Small intestine (tissue), 7 donors: ENCODE data around the gene ATG9B. TPM values are rescaled to one million over a fixed set of nuclear protein-coding genes. Genes with fewer than 3 reads are reported as not detected.
"Not testable (repeated sequence)": the region's sequence is repeated elsewhere in the genome, so short reads cannot be mapped to it uniquely, and the experiment has no call there.

ENCODE experiments used
- DNase-seq, 2 donors: peaks; one replicate each; pipeline versions ENCODE4 v3.0.0 to v3.0.0-alpha.2; 2013
- FAIRE-seq: peaks from 2 replicates; lab custom pipeline; 2012; peaks lifted over from hg19 to GRCh38; lab: Jason Lieb, UNC
- H3K27ac ChIP-seq, 3 donors: one replicate each; pipeline ENCODE4 v1.5.1; 2013; ENCODE audit warnings: low read length in 2 of 3, mild to moderate bottlenecking in 2 of 3, control low read depth in 1 of 3, inconsistent platforms in 1 of 3, low read depth in 1 of 3, moderate library complexity in 1 of 3
- H3K27me3 ChIP-seq, 3 donors: one replicate each; pipeline ENCODE4 v1.6.1; 2013; ENCODE audit warnings: low read length in 3 of 3, inconsistent platforms in 1 of 3; ENCODE audit not compliant: control insufficient read depth in 3 of 3, insufficient read depth in 3 of 3
- H3K36me3 ChIP-seq, 3 donors: one replicate each; pipeline ENCODE4 v1.6.1; 2013; ENCODE audit warnings: low read length in 3 of 3, inconsistent platforms in 1 of 3, low read depth in 1 of 3, mild to moderate bottlenecking in 1 of 3, moderate library complexity in 1 of 3; ENCODE audit not compliant: control insufficient read depth in 3 of 3, insufficient read depth in 2 of 3
- H3K4me1 ChIP-seq, 3 donors: one replicate each; pipeline ENCODE4 v1.6.1; 2013; ENCODE audit warnings: low read length in 2 of 3, inconsistent platforms in 1 of 3, low read depth in 1 of 3, mild to moderate bottlenecking in 1 of 3, moderate library complexity in 1 of 3; ENCODE audit not compliant: control insufficient read depth in 3 of 3, insufficient read depth in 2 of 3
- H3K4me3 ChIP-seq, 3 donors: one replicate each; pipeline ENCODE4 v1.5.1; 2013; ENCODE audit warnings: low read length in 3 of 3, control low read depth in 1 of 3, inconsistent platforms in 1 of 3, low read depth in 1 of 3, mild to moderate bottlenecking in 1 of 3, moderate library complexity in 1 of 3
- H3K9me3 ChIP-seq, 2 donors: one replicate each; pipeline ENCODE4 v1.6.1; 2013; ENCODE audit warnings: low read depth in 1 of 2, low read length in 1 of 2; ENCODE audit not compliant: control insufficient read depth in 2 of 2, insufficient read depth in 1 of 2
- WGBS, 3 donors: extraction: QIAGEN DNeasy Blood & Tissue Kit; methylation state at CpG; one replicate each; pipeline ENCODE4 v1.1.7; 2013; 5-methylcytosine and 5-hydroxymethylcytosine counted together
- polyA plus RNA-seq, 4 donors: library from polyadenylated mRNA; stranded (reverse) in 3 of 4; unstranded in 1 of 4; fragments of 200-250 nt in 3 of 4; fragments of 120-200 nt in 1 of 4; gene quantifications; one replicate each; pipeline versions ENCODE4 v1.2.1 to v1.2.3, GENCODE V29; 2013
- donor health status: healthy with polysubstance abuse.
- donor health status: control.
- donor health status: control.
- donor health status: Bipolar disorder and iron deficiency.
- donor health status: healthy.

Gene ATG9B
- polyA plus RNA-seq, 4 donors = 0.22 to 1.6 (median 0.77) TPM

- FAIRE-seq (no peak), DNase-seq (peak in 1 of 2 donors; percentile 74)
- H3K27ac ChIP-seq = peak overlapping the region; percentile 27 to 83 (median 81)
- peaks cover 0 to 5% (median 0%) of the 10 kb centered on the region in 3 donors for H3K36me3 ChIP-seq
- 49 to 72% (median 62%) methylated on average over 23 of the region's 23 CpGs for WGBS, 3 donors
- peak overlapping the region in 1 of 3 donors; percentile 18 for H3K4me3 ChIP-seq
- H3K9me3 ChIP-seq = no peaks in the 10 kb centered on the region
- peaks cover 3 to 45% (median 4%) of the 10 kb centered on the region in 3 donors for H3K4me1 ChIP-seq
- H3K27me3 ChIP-seq = peaks cover 0 to 11% (median 0%) of the 10 kb centered on the region in 3 donors
These were observed 11.4 kb downstream of the ATG9B start for GRCh38 chr7:151012911-151013347.

GRCh38 chr7:151012031-151012692, 12.1 kb downstream of the ATG9B start:
- Histone ChIP-seq H3K4me1 (peaks cover 3 to 39% (median 7%) of the 10 kb centered on the region in 3 donors), H3K27ac (peak overlapping the region; percentile 27 to 83 (median 81)), H3K36me3 (peaks cover 0 to 5% (median 0%) of the 10 kb centered on the region in 3 donors), H3K4me3 (no peak overlapping the region), H3K27me3 (peaks cover 0 to 3% (median 0%) of the 10 kb centered on the region in 3 donors), H3K9me3 (no peaks in the 10 kb centered on the region)
- peak; percentile 91 to 97 for DNase-seq
- no peak for FAIRE-seq
- WGBS, 3 donors = 17 to 52% (median 29%) methylated on average over 6 of the region's 6 CpGs

GRCh38 chr7:151011616-151012015, 12.7 kb downstream of the ATG9B start:
- not testable (repeated sequence) for FAIRE-seq, H3K4me3 ChIP-seq

GRCh38 chr7:151011097-151011409, 13.2 kb downstream of the ATG9B start:
- WGBS, 3 donors = 64 to 76% (median 66%) methylated on average over 1 of the region's 1 CpG
- no peaks in the 10 kb centered on the region for H3K27me3 ChIP-seq
- no peaks in the 10 kb centered on the region for H3K9me3 ChIP-seq
- DNase-seq (no peak), FAIRE-seq (no peak)
- peak overlapping the region in 1 of 3 donors; percentile 32 for H3K4me3 ChIP-seq
- H3K27ac ChIP-seq = peak overlapping the region in 2 of 3 donors; percentile 33 to 63
- peaks cover 3 to 39% (median 7%) of the 10 kb centered on the region in 3 donors for H3K4me1 ChIP-seq
- peaks cover 0 to 5% (median 0%) of the 10 kb centered on the region in 3 donors for H3K36me3 ChIP-seq

More at GRCh38 chr7:151011616-151012015, 12.7 kb downstream of the ATG9B start:
- not testable (repeated sequence) for H3K36me3 ChIP-seq, H3K9me3 ChIP-seq, DNase-seq, H3K27me3 ChIP-seq
- peak overlapping the region in 2 of 3 donors; percentile 22 to 81 for H3K27ac ChIP-seq
- peaks cover 3 to 39% (median 7%) of the 10 kb centered on the region in 3 donors for H3K4me1 ChIP-seq
- 84 to 87% (median 84%) methylated on average over 12 of the region's 12 CpGs for whole genome bisulfite sequencing, 3 donors

GRCh38 chr7:151010307-151011096, 13.8 kb downstream of the ATG9B start:
- Histone ChIP-seq H3K4me3 (peak overlapping the region in 1 of 3 donors; percentile 32), H3K27me3 (no peaks in the 10 kb centered on the region), H3K4me1 (peaks cover 3 to 39% (median 7%) of the 10 kb centered on the region in 3 donors), H3K9me3 (no peaks in the 10 kb centered on the region), H3K27ac (peak overlapping the region in 2 of 3 donors; percentile 8 to 63), H3K36me3 (peaks cover 0 to 5% (median 0%) of the 10 kb centered on the region in 3 donors)
- 41 to 76% (median 62%) methylated on average over 18 of the region's 18 CpGs for WGBS, 3 donors
- DNase-seq (peak in 1 of 2 donors; percentile 79), FAIRE-seq (no peak)

- DNase-seq = no peak
- WGBS, 3 donors = 52 to 75% (median 66%) methylated on average over 4 to 7 of the region's 7 CpGs
- no peak overlapping the region for H3K4me3 ChIP-seq
- H3K27ac ChIP-seq = no peak overlapping the region
- H3K27me3 ChIP-seq = no peaks in the 10 kb centered on the region
- H3K4me1 ChIP-seq = peaks cover 3 to 39% (median 7%) of the 10 kb centered on the region in 3 donors
- H3K9me3 ChIP-seq = no peaks in the 10 kb centered on the region
- H3K36me3 ChIP-seq = peaks cover 0 to 5% (median 0%) of the 10 kb centered on the region in 3 donors
- FAIRE-seq = no peak
These were observed 14.3 kb downstream of the ATG9B start for GRCh38 chr7:151010037-151010306.

GRCh38 chr7:151009327-151010036, 14.8 kb downstream of the ATG9B start:
- Histone ChIP-seq H3K9me3 (no peaks in the 10 kb centered on the region), H3K27ac (no peak overlapping the region), H3K27me3 (no peaks in the 10 kb centered on the region), H3K36me3 (peaks cover 0 to 5% (median 0%) of the 10 kb centered on the region in 3 donors), H3K4me3 (no peak overlapping the region), H3K4me1 (peaks cover 3 to 39% (median 7%) of the 10 kb centered on the region in 3 donors)
- DNase-seq = no peak
- FAIRE-seq = no peak
- WGBS, 3 donors = 74 to 78% (median 78%) methylated on average over 21 to 22 of the region's 22 CpGs
